Transverse colon (tissue), 4 donors: ENCODE results near the gene GOLGA3.

Experiments used
- CTCF ChIP-seq, 5 experiments: fragments of 200-600 bp in 3 of 5; fragments of 450-650 bp in 2 of 5; sonication (generic) in 3 of 5; IDR thresholded peaks; 1 replicate in 2 of 5; 2 replicates in 3 of 5; pipeline ENCODE4 v1.5.1; 2016 to 2017; ENCODE audit warnings: antibody characterized with exemption in 5 of 5, inconsistent platforms in 3 of 5, mild to moderate bottlenecking in 2 of 5, moderate library complexity in 1 of 5
- EP300 ChIP-seq: sonication (generic); formaldehyde crosslinking; IDR thresholded peaks from one replicate; pipeline ENCODE4 v1.6.1; 2017; ENCODE audit warnings: antibody characterized with exemption, low read depth
- POLR2A ChIP-seq: fragments of 450-650 bp; IDR thresholded peaks from one replicate; pipeline ENCODE4 v1.6.1; 2016; ENCODE audit warnings: antibody characterized with exemption, mild to moderate bottlenecking, moderate library complexity
- POLR2AphosphoS5 ChIP-seq, 3 donors: sonication (generic); formaldehyde crosslinking; IDR thresholded peaks; one replicate each; pipeline ENCODE4 v1.6.1; 2016; ENCODE audit warnings: antibody characterized with exemption in 3 of 3

- TF ChIP-seq EP300 = no peak
- no peak for TF ChIP-seq CTCF (IDR thresholded peaks at IDR 0.05)
- no peak for TF ChIP-seq POLR2AphosphoS5 (IDR thresholded peaks at IDR 0.05)
- TF ChIP-seq POLR2A = no peak
These were observed 10.1 kb downstream of the GOLGA3 start for GRCh38 chr12:132818562-132818961.
